Choroid plexus epithelial cell (primary cell): ENCODE results near the gene CDH15.

Source experiments
- DNase-seq: peaks from one replicate; pipeline ENCODE4 v3.0.0-alpha.2; 2010; ENCODE audit warnings: low read depth
- H3K4me3 ChIP-seq: 2 replicates; pipeline ENCODE4 v1.5.1; 2011; ENCODE audit warnings: low read depth, mild to moderate bottlenecking, control low read depth, low read length, moderate library complexity
- TF ChIP-seq, protein P1 (sequence below): conservative IDR thresholded peaks from 2 replicates; pipeline ENCODE4 v1.5.1; 2011; ENCODE audit warnings: low read depth, mild to moderate bottlenecking, control low read depth, inconsistent platforms, low read length, moderate library complexity

The CDH15 gene

GRCh38 chr16:89219365-89219764 is 47.8 kb downstream of the CDH15 start:
- H3K4me3 ChIP-seq = no peak overlapping the region
- DNase-seq = no peak
- TF ChIP-seq, protein P1, sequence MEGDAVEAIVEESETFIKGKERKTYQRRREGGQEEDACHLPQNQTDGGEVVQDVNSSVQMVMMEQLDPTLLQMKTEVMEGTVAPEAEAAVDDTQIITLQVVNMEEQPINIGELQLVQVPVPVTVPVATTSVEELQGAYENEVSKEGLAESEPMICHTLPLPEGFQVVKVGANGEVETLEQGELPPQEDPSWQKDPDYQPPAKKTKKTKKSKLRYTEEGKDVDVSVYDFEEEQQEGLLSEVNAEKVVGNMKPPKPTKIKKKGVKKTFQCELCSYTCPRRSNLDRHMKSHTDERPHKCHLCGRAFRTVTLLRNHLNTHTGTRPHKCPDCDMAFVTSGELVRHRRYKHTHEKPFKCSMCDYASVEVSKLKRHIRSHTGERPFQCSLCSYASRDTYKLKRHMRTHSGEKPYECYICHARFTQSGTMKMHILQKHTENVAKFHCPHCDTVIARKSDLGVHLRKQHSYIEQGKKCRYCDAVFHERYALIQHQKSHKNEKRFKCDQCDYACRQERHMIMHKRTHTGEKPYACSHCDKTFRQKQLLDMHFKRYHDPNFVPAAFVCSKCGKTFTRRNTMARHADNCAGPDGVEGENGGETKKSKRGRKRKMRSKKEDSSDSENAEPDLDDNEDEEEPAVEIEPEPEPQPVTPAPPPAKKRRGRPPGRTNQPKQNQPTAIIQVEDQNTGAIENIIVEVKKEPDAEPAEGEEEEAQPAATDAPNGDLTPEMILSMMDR = no peak

- TF ChIP-seq, protein P1 = no peak
- H3K4me3 ChIP-seq = no peak overlapping the region
- no peak for DNase-seq
These were observed 50.1 kb downstream of the CDH15 start for GRCh38 chr16:89221604-89222003.

GRCh38 chr16:89222931-89223330 is 51.4 kb downstream of the CDH15 start:
- H3K4me3 ChIP-seq = no peak overlapping the region
- TF ChIP-seq, protein P1 = no peak
- no peak for DNase-seq

DNA sequence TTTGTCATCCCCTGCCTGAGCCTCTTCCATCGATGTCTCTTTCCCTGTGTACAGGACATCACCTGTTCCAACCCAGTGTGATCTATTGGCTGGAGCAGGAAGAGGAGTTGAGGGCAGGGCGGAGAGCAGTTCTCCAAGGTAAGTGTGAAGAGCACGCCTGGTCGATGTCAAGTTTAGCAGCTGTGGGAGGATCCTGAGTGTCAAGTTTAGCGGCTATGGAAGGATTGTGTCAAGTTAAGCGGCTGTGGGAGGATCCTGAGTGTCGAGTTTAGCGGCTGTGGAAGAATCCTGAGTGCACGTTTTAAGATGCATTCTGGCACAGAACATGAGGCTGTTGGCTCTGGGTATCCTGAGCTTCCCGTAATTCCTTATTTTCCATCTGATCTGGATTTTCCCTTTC is 53.1 kb downstream of the CDH15 start:
- no peak overlapping the region for H3K4me3 ChIP-seq
- TF ChIP-seq, protein P1 = no peak
- no peak for DNase-seq

- DNase-seq = no peak
- TF ChIP-seq, protein P1 = no peak
- H3K4me3 ChIP-seq = no peak overlapping the region
These were observed 58.7 kb downstream of the CDH15 start for GRCh38 chr16:89230255-89230654.

DNA sequence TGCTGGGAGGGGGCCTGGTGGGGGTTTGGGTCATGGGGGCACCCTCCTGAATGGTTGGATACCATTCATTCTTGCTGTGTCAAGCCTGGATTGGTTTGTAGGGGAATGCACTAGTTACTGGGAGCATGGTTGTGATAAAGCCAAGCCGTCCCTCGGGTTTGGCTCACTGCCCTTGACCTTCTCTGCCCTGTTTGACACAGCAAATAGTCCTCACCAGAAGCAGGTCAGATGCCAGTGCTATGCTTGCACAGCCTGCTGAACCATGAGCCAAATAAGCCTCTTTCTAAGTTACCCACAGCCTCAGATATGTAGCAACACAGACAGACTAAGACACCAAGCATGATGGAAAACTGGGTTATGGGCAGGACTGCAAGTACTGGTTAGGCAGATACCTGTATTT is 60.6 kb downstream of the CDH15 start:
- no peak for DNase-seq
- TF ChIP-seq, protein P1 = no peak

GRCh38 chr16:89233678-89234490 is 62.3 kb downstream of the CDH15 start:
- no peak for DNase-seq
- TF ChIP-seq, protein P1 = no peak

More for the DNA sequence above, 60.6 kb downstream of the CDH15 start:
- H3K4me3 ChIP-seq = no peak overlapping the region

More at GRCh38 chr16:89233678-89234490, 62.3 kb downstream of the CDH15 start:
- no peak overlapping the region for H3K4me3 ChIP-seq
